Measurements from ENCODE around the gene ZNF264.
"Not testable (repeated sequence)": the region's sequence is repeated elsewhere in the genome, so short reads cannot be mapped to it uniquely, and the experiment has no call there.

- not testable (repeated sequence) for TF ChIP-seq POLR2A, CTCF (IDR thresholded peaks at IDR 0.05)
Observed at GRCh38 chr19:57253767-57254166, 62.5 kb downstream of the ZNF264 start.

Data from heart left ventricle (tissue), 13 donors.